HEK293 (cell line): ENCODE results near the gene GMPS.
A peak's percentile ranks its signal among the peaks of the same experiment; 100 is the strongest.
"Not testable (repeated sequence)": the region's sequence is repeated elsewhere in the genome, so short reads cannot be mapped to it uniquely, and the experiment has no call there.

Source experiments
- CTCF ChIA-PET: fragments of 350-600 bp; formaldehyde crosslinking; extraction: SDS; loops from one replicate; lab custom pipeline; 2021; ENCODE audit warnings: antibody characterized with exemption; lab: Yijun Ruan, JAX
- POLR2A ChIA-PET: fragments of 300-600 bp; formaldehyde crosslinking; extraction: SDS; loops from one replicate; lab custom pipeline; 2020; ENCODE audit warnings: antibody characterized with exemption, inconsistent platforms; lab: Yijun Ruan, JAX
- H3K27ac ChIP-seq: fragments of 200-500 bp; sonication (Bioruptor generic); 2 replicates; pipeline ENCODE4 v1.5.1; 2014; ENCODE audit warnings: low read depth, low read length, control low read depth, inconsistent platforms; ENCODE audit errors: extremely low read depth
- H3K36me3 ChIP-seq, 2 experiments: fragments of 200-500 bp in 1 of 2; sonication (Bioruptor generic) in 1 of 2; 1 replicate in 1 of 2; 2 replicates in 1 of 2; pipeline ENCODE4 v1.5.1; 2014 to 2017; ENCODE audit warnings: inconsistent platforms in 2 of 2, low read length in 2 of 2; ENCODE audit not compliant: control insufficient read depth in 2 of 2, insufficient read depth in 1 of 2
- H3K4me1 ChIP-seq: fragments of 200-500 bp; sonication (Bioruptor generic); 2 replicates; pipeline ENCODE4 v1.5.1; 2014; ENCODE audit warnings: mild to moderate bottlenecking, low read length, inconsistent platforms; ENCODE audit not compliant: control insufficient read depth, insufficient read depth
- H3K4me3 ChIP-seq: 2 replicates; pipeline ENCODE4 v1.5.1; 2011; ENCODE audit warnings: low read depth, mild to moderate bottlenecking, control low read depth, low read length, moderate library complexity
- H3K9me3 ChIP-seq: fragments of 200-500 bp; sonication (Bioruptor generic); 2 replicates; pipeline ENCODE4 v1.5.1; 2014; ENCODE audit warnings: low read depth, low read length, inconsistent platforms; ENCODE audit not compliant: control insufficient read depth, insufficient read depth
- GLI2 ChIP-seq: fragments of 450-650 bp; formaldehyde crosslinking; IDR thresholded peaks from 2 replicates; pipeline ENCODE4; 2017; ENCODE audit warnings: missing biosample characterization, missing genetic modification characterization, low read depth, borderline replicate concordance
- IKZF3 ChIP-seq: fragments of 450-650 bp; IDR thresholded peaks from 2 replicates; pipeline ENCODE4 v1.5.0; 2018; ENCODE audit warnings: missing biosample characterization, mild to moderate bottlenecking, missing genetic modification characterization, moderate library complexity
- SCRT1 ChIP-seq: fragments of 450-650 bp; formaldehyde crosslinking; IDR thresholded peaks from 2 replicates; pipeline ENCODE4 v1.5.1; 2016; ENCODE audit warnings: missing biosample characterization, missing genetic modification characterization, borderline replicate concordance
- SP2 ChIP-seq: fragments of 450-650 bp; formaldehyde crosslinking; IDR thresholded peaks from 2 replicates; pipeline ENCODE4 v1.5.1; 2016; ENCODE audit warnings: missing biosample characterization, missing genetic modification characterization
- ZBTB10 ChIP-seq: fragments of 450-650 bp; formaldehyde crosslinking; IDR thresholded peaks from 2 replicates; pipeline ENCODE4 v1.5.1; 2016; ENCODE audit warnings: missing biosample characterization, missing genetic modification characterization
- ZBTB48 ChIP-seq: fragments of 450-650 bp; formaldehyde crosslinking; IDR thresholded peaks from 2 replicates; pipeline ENCODE4 v1.5.1; 2016; ENCODE audit warnings: missing biosample characterization, missing genetic modification characterization
- ZBTB8A ChIP-seq: fragments of 450-650 bp; formaldehyde crosslinking; IDR thresholded peaks from 2 replicates; pipeline ENCODE4 v1.5.1; 2016; ENCODE audit warnings: missing biosample characterization, missing genetic modification characterization
- ZNF174 ChIP-seq: fragments of 450-650 bp; formaldehyde crosslinking; IDR thresholded peaks from 2 replicates; pipeline ENCODE4 v1.5.0; 2017; ENCODE audit warnings: missing biosample characterization, mild to moderate bottlenecking, missing genetic modification characterization
- ZNF214 ChIP-seq: fragments of 450-650 bp; formaldehyde crosslinking; IDR thresholded peaks from 2 replicates; pipeline ENCODE4 v1.5.1; 2017; ENCODE audit warnings: missing biosample characterization, mild to moderate bottlenecking, missing genetic modification characterization, borderline replicate concordance
- ZNF223 ChIP-seq: fragments of 450-650 bp; formaldehyde crosslinking; IDR thresholded peaks from 2 replicates; pipeline ENCODE4 v1.5.1; 2016; ENCODE audit warnings: missing biosample characterization, missing genetic modification characterization
- ZNF266 ChIP-seq: fragments of 450-650 bp; formaldehyde crosslinking; IDR thresholded peaks from 2 replicates; pipeline ENCODE4 v1.5.1; 2016; ENCODE audit warnings: missing biosample characterization, missing genetic modification characterization, low read depth
- ZNF274 ChIP-seq, 2 experiments: fragments of 200-500 bp in 1 of 2; fragments of 450-650 bp in 1 of 2; sonication (Bioruptor generic) in 1 of 2; formaldehyde crosslinking in 1 of 2; IDR thresholded peaks; 2 replicates each; pipeline versions ENCODE4 v1.5.1 to v1.6.1; 2014 to 2016; ENCODE audit warnings: borderline replicate concordance in 1 of 2, inconsistent platforms in 1 of 2, low read length in 1 of 2, missing biosample characterization in 1 of 2, missing genetic modification characterization in 1 of 2
- ZNF362 ChIP-seq: fragments of 450-650 bp; formaldehyde crosslinking; IDR thresholded peaks from 2 replicates; pipeline ENCODE4 v1.5.1; 2016; ENCODE audit warnings: missing biosample characterization, missing genetic modification characterization
- ZNF610 ChIP-seq: fragments of 450-650 bp; formaldehyde crosslinking; IDR thresholded peaks from 2 replicates; pipeline ENCODE4 v1.5.1; 2016; ENCODE audit warnings: missing biosample characterization, missing genetic modification characterization, borderline replicate concordance
- ZNF654 ChIP-seq: fragments of 450-650 bp; formaldehyde crosslinking; IDR thresholded peaks from 2 replicates; pipeline ENCODE4 v1.5.1; 2016; ENCODE audit warnings: low read depth, missing biosample characterization, missing genetic modification characterization
- ZNF777 ChIP-seq: fragments of 450-650 bp; formaldehyde crosslinking; IDR thresholded peaks from 2 replicates; pipeline ENCODE4 v1.5.1; 2017; ENCODE audit warnings: missing biosample characterization, missing genetic modification characterization, borderline replicate concordance

Gene GMPS

GRCh38 chr3:155884292-155884691, 13.8 kb downstream of the GMPS start:
- no peak overlapping the region for H3K27ac ChIP-seq
- ChIA-PET POLR2A (interaction anchor here (1.0 kb wide), 1 partner anchor 13 kb away, joined by 5 read pairs; no protein-coding TSS in a partner anchor), CTCF (interaction anchor here (0.7 kb wide), 1 partner anchor 78 kb away, joined by 3 read pairs; the partner anchor contains the start of gene C3orf33)
- no peak overlapping the region for H3K4me3 ChIP-seq
- no peaks in the 10 kb centered on the region for H3K4me1 ChIP-seq
- H3K9me3 ChIP-seq, result no peaks in the 10 kb centered on the region
- no peaks in the 10 kb centered on the region for H3K36me3 ChIP-seq
- TF ChIP-seq ZNF223 (tag by site-specific recombination), result no peak
- no peak for TF ChIP-seq ZNF610
- no peak for TF ChIP-seq ZBTB10 (tag by site-specific recombination)
- no peak for TF ChIP-seq ZNF266 (tag by site-specific recombination)
- TF ChIP-seq IKZF3 (tag by site-specific recombination), result no peak
- TF ChIP-seq, all 188 proteins: peak for 0

GRCh38 chr3:155885292-155885691, 14.8 kb downstream of the GMPS start:
- ChIA-PET CTCF (interaction anchor here (0.7 to 1.1 kb wide), 2 partner anchors 79 kb away, joined by 3 read pairs; partner anchors contain the start of gene C3orf33), POLR2A (interaction anchor here (1.4 kb wide), 1 partner anchor 14 kb away, joined by 5 read pairs; no protein-coding TSS in a partner anchor)
- H3K9me3 ChIP-seq, result no peaks in the 10 kb centered on the region
- no peaks in the 10 kb centered on the region for H3K4me1 ChIP-seq
- H3K4me3 ChIP-seq, result no peak overlapping the region
- no peak overlapping the region for H3K27ac ChIP-seq
- TF ChIP-seq ZNF274 (IDR thresholded peaks at IDR 0.05; ENCODE audit: low read length) (no peak), ZNF274 (tag by site-specific recombination; IDR thresholded peaks at IDR 0.05; ENCODE audit: borderline replicate concordance) (no peak), ZNF654 (no peak), GLI2 (tag by site-specific recombination) (no peak), ZNF777 (tag by site-specific recombination) (no peak), ZNF174 (tag by site-specific recombination) (no peak), SCRT1 (tag by site-specific recombination) (no peak), ZNF214 (no peak), SP2 (tag by site-specific recombination) (no peak), ZBTB8A (tag by site-specific recombination) (no peak), ZBTB48 (tag by site-specific recombination) (no peak)
- H3K36me3 ChIP-seq, result no peaks in the 10 kb centered on the region

- H3K9me3 ChIP-seq, CTCF ChIA-PET, POLR2A ChIA-PET, H3K36me3 ChIP-seq, H3K27ac ChIP-seq, H3K4me3 ChIP-seq, H3K4me1 ChIP-seq: not testable (repeated sequence)
- 0 out of 2 replicates have a peak, but pooled peaks have one; percentile 14 for TF ChIP-seq ZNF362
Measured at GRCh38 chr3:155886348-155886747, 15.9 kb downstream of the GMPS start.
